GM21515 (cell line): ENCODE data around the gene SLC39A9.

ENCODE experiments used
- ATAC-seq: cut with Tn5 transposase; IDR thresholded peaks from one replicate; pipeline ENCODE4 v1.9.1; 2021; ENCODE audit not compliant: unreplicated experiment

The SLC39A9 gene

GRCh38 chr14:69398053-69398817 lies at the start of gene SLC39A9, which contains the start of gene ERH:
Gene SLC39A9 (plus strand): TSS chr14:69398692. CDS start chr14:69399370, 678 bp downstream.
Gene ERH (minus strand): TSS chr14:69398299. CDS start chr14:69398233, 66 bp downstream.
- peak; percentile 76 for ATAC-seq

GRCh38 chr14:69349091-69349777 lies 49.3 kb upstream of the SLC39A9 start:
- ATAC-seq = no peak

- ATAC-seq = no peak
Observed at GRCh38 chr14:69350892-69351291, 47.6 kb upstream of the SLC39A9 start.

- no peak for ATAC-seq
Observed at GRCh38 chr14:69351385-69351784, 47.1 kb upstream of the SLC39A9 start.

GRCh38 chr14:69351911-69352310 lies 46.6 kb upstream of the SLC39A9 start:
- no peak for ATAC-seq

GRCh38 chr14:69353168-69353567 lies 45.3 kb upstream of the SLC39A9 start:
- ATAC-seq = no peak

- ATAC-seq = peak; percentile 87
Observed at GRCh38 chr14:69354383-69355153, 43.9 kb upstream of the SLC39A9 start.

GRCh38 chr14:69355154-69355597 lies 43.3 kb upstream of the SLC39A9 start:
- ATAC-seq = no peak

- no peak for ATAC-seq
Observed at GRCh38 chr14:69355607-69356281, 42.7 kb upstream of the SLC39A9 start.

GRCh38 chr14:69356903-69357543 lies 41.5 kb upstream of the SLC39A9 start:
- no peak for ATAC-seq

GRCh38 chr14:69357544-69358200 lies 40.8 kb upstream of the SLC39A9 start:
- ATAC-seq = no peak

GRCh38 chr14:69358233-69358963 lies 40.1 kb upstream of the SLC39A9 start:
- no peak for ATAC-seq

GRCh38 chr14:69358966-69359365 lies 39.5 kb upstream of the SLC39A9 start:
- ATAC-seq = no peak

- no peak for ATAC-seq
Observed at GRCh38 chr14:69360438-69361108, 37.9 kb upstream of the SLC39A9 start.

GRCh38 chr14:69363055-69363454 lies 35.4 kb upstream of the SLC39A9 start:
- ATAC-seq = no peak

- no peak for ATAC-seq
Observed at GRCh38 chr14:69363964-69364363, 34.5 kb upstream of the SLC39A9 start.

- no peak for ATAC-seq
Observed at GRCh38 chr14:69364378-69364777, 34.1 kb upstream of the SLC39A9 start.

GRCh38 chr14:69366069-69366468 lies 32.4 kb upstream of the SLC39A9 start:
- no peak for ATAC-seq

GRCh38 chr14:69366761-69367160 lies 31.7 kb upstream of the SLC39A9 start:
- no peak for ATAC-seq
